ENCODE data around the gene TMC8.

The TMC8 gene

DNA sequence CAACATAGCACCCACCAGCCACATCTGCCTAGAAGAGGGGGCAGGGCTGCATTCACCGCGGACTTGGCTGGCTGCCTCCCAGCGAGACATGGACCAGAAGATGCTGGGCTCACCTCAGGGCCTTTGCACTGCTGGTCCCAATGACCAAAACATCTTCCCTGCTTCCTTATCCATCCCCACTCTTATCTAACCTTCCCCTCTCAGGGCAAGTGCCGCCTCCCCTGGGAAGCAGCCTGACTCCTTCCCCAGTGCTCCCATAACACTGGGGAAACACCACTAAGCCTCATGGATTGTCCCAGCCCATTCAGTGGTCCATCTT is 7.7 kb upstream of the TMC8 start:
- Histone ChIP-seq H3K9me3 (ENCODE audit: control insufficient read depth, insufficient read depth, low read depth, low read length) (no peaks in the 10 kb centered on the region), H3K4me3 (ENCODE audit: low read depth, low read length) (no peak overlapping the region), H3K4me1 (ENCODE audit: control insufficient read depth, insufficient read depth, low read length) (peaks cover 4% of the 10 kb centered on the region; the same call in 1 of the 2 replicates), H3K36me3 (ENCODE audit: control insufficient read depth in 2 of 2, insufficient read depth in 1 of 2, low read length in 2 of 2) (peaks cover 7 to 21% of the 10 kb centered on the region in 2 experiments; a peak in 2 of 3 replicates), H3K27ac (ENCODE audit: extremely low read depth, low read depth, low read length) (no peak overlapping the region)
- TF ChIP-seq ZNF157 (tag by site-specific recombination; IDR thresholded peaks at IDR 0.05) (no peak), ZNF623 (tag by site-specific recombination; IDR thresholded peaks at IDR 0.05) (peak; percentile 98)
- CTCF ChIA-PET = interaction anchor here (0.6 to 3.3 kb wide), 4 partner anchors 10 to 129 kb away, joined by 3 to 10 read pairs (median 4); no protein-coding TSS in a partner anchor
- POLR2A ChIA-PET = no interaction called here

DNA sequence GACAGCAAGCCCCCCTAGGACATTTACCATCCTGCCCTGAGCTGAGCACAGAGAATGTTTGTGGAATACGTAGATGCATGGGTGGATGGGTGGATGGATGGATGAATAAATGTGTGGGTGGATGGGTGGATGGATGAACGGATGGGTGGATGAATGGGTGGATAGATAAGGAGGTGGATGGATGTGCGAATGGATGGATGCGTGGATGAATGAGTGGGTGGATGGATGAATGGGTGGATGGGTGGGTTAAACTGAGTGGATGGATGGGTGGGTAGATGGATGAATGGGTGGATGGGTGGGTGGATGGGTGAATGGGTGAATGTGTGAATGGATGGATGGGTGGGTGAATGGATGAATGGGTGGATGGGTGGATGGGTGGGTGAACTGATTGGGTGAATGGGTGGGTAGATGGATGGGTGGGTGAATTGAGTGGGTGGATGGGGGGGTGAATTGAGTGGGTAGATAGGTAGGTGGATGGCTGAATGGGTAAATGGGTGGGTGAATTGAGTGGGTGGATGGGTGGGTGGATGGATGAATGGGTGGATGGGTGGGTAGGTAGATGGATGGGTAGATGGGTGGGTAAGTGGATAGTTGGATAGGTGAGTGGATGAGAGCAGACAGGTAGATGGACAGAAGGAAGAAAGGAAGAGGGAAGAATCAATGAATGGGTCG is 7.2 kb upstream of the TMC8 start:
- Histone ChIP-seq H3K4me1 (ENCODE audit: control insufficient read depth, insufficient read depth, low read length) (peaks cover 6% of the 10 kb centered on the region; the same call in 1 of the 2 replicates), H3K4me3 (ENCODE audit: low read depth, low read length) (no peak overlapping the region), H3K9me3 (ENCODE audit: control insufficient read depth, insufficient read depth, low read depth, low read length) (no peaks in the 10 kb centered on the region), H3K27ac (ENCODE audit: extremely low read depth, low read depth, low read length) (no peak overlapping the region), H3K36me3 (ENCODE audit: control insufficient read depth in 2 of 2, insufficient read depth in 1 of 2, low read length in 2 of 2) (peaks cover 7 to 21% of the 10 kb centered on the region in 2 experiments; a peak in 2 of 3 replicates)
- ChIA-PET CTCF (interaction anchor here (0.6 to 3.3 kb wide), 4 partner anchors 11 to 1017 kb away, joined by 3 to 10 read pairs (median 4); no protein-coding TSS in a partner anchor), POLR2A (no interaction called here)
- TF ChIP-seq ZNF521 (tag by site-specific recombination; IDR thresholded peaks at IDR 0.05) (no peak), ZNF157 (tag by site-specific recombination; IDR thresholded peaks at IDR 0.05) (no peak), ZNF768 (tag by site-specific recombination; IDR thresholded peaks at IDR 0.05) (no peak), ZNF169 (tag by site-specific recombination; IDR thresholded peaks at IDR 0.05) (no peak), ZFHX2 (tag by site-specific recombination; conservative IDR thresholded peaks at IDR 0.05) (peak; percentile 100), ZNF366 (tag by site-specific recombination; conservative IDR thresholded peaks at IDR 0.05) (peak; percentile 99), ZBTB17 (tag by site-specific recombination; IDR thresholded peaks at IDR 0.05) (0 out of 2 replicates have a peak, but pooled peaks have one; percentile 33), EGR2 (tag by site-specific recombination; IDR thresholded peaks at IDR 0.05; ENCODE audit: low read depth) (peak; percentile 100), ZFP41 (tag by site-specific recombination; IDR thresholded peaks at IDR 0.05; ENCODE audit: borderline replicate concordance) (no peak), ZNF560 (tag by site-specific recombination; IDR thresholded peaks at IDR 0.05; ENCODE audit: borderline replicate concordance) (no peak), KLF1 (tag by site-specific recombination; IDR thresholded peaks at IDR 0.05) (peak; percentile 83), KLF8 (tag by site-specific recombination; IDR thresholded peaks at IDR 0.05) (0 out of 2 replicates have a peak, but pooled peaks have one; percentile 23)
- TF ChIP-seq, protein P1, sequence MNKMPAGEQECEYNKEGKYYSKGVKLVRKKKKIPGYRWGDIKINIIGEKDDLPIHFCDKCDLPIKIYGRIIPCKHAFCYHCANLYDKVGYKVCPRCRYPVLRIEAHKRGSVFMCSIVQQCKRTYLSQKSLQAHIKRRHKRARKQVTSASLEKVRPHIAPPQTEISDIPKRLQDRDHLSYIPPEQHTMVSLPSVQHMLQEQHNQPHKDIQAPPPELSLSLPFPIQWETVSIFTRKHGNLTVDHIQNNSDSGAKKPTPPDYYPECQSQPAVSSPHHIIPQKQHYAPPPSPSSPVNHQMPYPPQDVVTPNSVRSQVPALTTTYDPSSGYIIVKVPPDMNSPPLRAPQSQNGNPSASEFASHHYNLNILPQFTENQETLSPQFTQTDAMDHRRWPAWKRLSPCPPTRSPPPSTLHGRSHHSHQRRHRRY (tag by site-specific recombination; IDR thresholded peaks at IDR 0.05) = no peak
- TF ChIP-seq, protein P2, sequence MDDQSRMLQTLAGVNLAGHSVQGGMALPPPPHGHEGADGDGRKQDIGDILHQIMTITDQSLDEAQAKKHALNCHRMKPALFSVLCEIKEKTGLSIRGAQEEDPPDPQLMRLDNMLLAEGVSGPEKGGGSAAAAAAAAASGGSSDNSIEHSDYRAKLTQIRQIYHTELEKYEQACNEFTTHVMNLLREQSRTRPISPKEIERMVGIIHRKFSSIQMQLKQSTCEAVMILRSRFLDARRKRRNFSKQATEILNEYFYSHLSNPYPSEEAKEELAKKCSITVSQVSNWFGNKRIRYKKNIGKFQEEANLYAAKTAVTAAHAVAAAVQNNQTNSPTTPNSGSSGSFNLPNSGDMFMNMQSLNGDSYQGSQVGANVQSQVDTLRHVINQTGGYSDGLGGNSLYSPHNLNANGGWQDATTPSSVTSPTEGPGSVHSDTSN (CRISPR knock-in tag; IDR thresholded peaks at IDR 0.05) = no peak
- TF ChIP-seq, protein P3, sequence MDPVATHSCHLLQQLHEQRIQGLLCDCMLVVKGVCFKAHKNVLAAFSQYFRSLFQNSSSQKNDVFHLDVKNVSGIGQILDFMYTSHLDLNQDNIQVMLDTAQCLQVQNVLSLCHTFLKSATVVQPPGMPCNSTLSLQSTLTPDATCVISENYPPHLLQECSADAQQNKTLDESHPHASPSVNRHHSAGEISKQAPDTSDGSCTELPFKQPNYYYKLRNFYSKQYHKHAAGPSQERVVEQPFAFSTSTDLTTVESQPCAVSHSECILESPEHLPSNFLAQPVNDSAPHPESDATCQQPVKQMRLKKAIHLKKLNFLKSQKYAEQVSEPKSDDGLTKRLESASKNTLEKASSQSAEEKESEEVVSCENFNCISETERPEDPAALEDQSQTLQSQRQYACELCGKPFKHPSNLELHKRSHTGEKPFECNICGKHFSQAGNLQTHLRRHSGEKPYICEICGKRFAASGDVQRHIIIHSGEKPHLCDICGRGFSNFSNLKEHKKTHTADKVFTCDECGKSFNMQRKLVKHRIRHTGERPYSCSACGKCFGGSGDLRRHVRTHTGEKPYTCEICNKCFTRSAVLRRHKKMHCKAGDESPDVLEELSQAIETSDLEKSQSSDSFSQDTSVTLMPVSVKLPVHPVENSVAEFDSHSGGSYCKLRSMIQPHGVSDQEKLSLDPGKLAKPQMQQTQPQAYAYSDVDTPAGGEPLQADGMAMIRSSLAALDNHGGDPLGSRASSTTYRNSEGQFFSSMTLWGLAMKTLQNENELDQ (tag by site-specific recombination; IDR thresholded peaks at IDR 0.05; ENCODE audit: low read depth) = no peak
- TF ChIP-seq, protein P4, sequence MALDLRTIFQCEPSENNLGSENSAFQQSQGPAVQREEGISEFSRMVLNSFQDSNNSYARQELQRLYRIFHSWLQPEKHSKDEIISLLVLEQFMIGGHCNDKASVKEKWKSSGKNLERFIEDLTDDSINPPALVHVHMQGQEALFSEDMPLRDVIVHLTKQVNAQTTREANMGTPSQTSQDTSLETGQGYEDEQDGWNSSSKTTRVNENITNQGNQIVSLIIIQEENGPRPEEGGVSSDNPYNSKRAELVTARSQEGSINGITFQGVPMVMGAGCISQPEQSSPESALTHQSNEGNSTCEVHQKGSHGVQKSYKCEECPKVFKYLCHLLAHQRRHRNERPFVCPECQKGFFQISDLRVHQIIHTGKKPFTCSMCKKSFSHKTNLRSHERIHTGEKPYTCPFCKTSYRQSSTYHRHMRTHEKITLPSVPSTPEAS (tag by site-specific recombination; IDR thresholded peaks at IDR 0.05) = no peak
- TF ChIP-seq, protein P5, sequence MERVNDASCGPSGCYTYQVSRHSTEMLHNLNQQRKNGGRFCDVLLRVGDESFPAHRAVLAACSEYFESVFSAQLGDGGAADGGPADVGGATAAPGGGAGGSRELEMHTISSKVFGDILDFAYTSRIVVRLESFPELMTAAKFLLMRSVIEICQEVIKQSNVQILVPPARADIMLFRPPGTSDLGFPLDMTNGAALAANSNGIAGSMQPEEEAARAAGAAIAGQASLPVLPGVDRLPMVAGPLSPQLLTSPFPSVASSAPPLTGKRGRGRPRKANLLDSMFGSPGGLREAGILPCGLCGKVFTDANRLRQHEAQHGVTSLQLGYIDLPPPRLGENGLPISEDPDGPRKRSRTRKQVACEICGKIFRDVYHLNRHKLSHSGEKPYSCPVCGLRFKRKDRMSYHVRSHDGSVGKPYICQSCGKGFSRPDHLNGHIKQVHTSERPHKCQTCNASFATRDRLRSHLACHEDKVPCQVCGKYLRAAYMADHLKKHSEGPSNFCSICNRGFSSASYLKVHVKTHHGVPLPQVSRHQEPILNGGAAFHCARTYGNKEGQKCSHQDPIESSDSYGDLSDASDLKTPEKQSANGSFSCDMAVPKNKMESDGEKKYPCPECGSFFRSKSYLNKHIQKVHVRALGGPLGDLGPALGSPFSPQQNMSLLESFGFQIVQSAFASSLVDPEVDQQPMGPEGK (tag by site-specific recombination; IDR thresholded peaks at IDR 0.05) = no peak
- TF ChIP-seq, protein P6, sequence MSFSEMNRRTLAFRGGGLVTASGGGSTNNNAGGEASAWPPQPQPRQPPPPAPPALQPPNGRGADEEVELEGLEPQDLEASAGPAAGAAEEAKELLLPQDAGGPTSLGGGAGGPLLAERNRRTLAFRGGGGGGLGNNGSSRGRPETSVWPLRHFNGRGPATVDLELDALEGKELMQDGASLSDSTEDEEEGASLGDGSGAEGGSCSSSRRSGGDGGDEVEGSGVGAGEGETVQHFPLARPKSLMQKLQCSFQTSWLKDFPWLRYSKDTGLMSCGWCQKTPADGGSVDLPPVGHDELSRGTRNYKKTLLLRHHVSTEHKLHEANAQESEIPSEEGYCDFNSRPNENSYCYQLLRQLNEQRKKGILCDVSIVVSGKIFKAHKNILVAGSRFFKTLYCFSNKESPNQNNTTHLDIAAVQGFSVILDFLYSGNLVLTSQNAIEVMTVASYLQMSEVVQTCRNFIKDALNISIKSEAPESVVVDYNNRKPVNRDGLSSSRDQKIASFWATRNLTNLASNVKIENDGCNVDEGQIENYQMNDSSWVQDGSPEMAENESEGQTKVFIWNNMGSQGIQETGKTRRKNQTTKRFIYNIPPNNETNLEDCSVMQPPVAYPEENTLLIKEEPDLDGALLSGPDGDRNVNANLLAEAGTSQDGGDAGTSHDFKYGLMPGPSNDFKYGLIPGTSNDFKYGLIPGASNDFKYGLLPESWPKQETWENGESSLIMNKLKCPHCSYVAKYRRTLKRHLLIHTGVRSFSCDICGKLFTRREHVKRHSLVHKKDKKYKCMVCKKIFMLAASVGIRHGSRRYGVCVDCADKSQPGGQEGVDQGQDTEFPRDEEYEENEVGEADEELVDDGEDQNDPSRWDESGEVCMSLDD (tag by site-specific recombination; IDR thresholded peaks at IDR 0.05) = no peak
- TF ChIP-seq, protein P7, sequence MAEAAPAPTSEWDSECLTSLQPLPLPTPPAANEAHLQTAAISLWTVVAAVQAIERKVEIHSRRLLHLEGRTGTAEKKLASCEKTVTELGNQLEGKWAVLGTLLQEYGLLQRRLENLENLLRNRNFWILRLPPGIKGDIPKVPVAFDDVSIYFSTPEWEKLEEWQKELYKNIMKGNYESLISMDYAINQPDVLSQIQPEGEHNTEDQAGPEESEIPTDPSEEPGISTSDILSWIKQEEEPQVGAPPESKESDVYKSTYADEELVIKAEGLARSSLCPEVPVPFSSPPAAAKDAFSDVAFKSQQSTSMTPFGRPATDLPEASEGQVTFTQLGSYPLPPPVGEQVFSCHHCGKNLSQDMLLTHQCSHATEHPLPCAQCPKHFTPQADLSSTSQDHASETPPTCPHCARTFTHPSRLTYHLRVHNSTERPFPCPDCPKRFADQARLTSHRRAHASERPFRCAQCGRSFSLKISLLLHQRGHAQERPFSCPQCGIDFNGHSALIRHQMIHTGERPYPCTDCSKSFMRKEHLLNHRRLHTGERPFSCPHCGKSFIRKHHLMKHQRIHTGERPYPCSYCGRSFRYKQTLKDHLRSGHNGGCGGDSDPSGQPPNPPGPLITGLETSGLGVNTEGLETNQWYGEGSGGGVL (tag by site-specific recombination; IDR thresholded peaks at IDR 0.05) = no peak
